Natural killer cell (primary cell): ENCODE data around the gene PRKD2. TPM values are rescaled to one million over a fixed set of nuclear protein-coding genes. Genes with fewer than 3 reads are reported as not detected.

Source experiments
- ATAC-seq, 3 donors: fragments of 150-1000 bp in 2 of 3; fragments of 200-7000 bp in 1 of 3; cut with Tn5 transposase; 1 replicate in 1 of 3; 2 replicates in 2 of 3; pipeline ENCODE4 v1.10.0; 2021; ENCODE audit warnings: mild to moderate bottlenecking in 2 of 3, moderate library complexity in 2 of 3
- DNase-seq, 2 donors: peaks; one replicate each; pipeline versions ENCODE4 v3.0.0 to v3.0.0-alpha.2; 2013 to 2021; ENCODE audit warnings: mixed read lengths in 1 of 2
- H3K27ac ChIP-seq: one replicate; pipeline ENCODE4 v1.5.1; 2013; ENCODE audit warnings: mild to moderate bottlenecking, low read length
- H3K27me3 ChIP-seq: one replicate; pipeline ENCODE4 v1.6.1; 2013; ENCODE audit warnings: low read length; ENCODE audit not compliant: control insufficient read depth, insufficient read depth
- H3K36me3 ChIP-seq: one replicate; pipeline ENCODE4 v1.6.1; 2013; ENCODE audit warnings: low read length; ENCODE audit not compliant: control insufficient read depth, insufficient read depth
- H3K4me1 ChIP-seq: one replicate; pipeline ENCODE4 v1.6.1; 2013; ENCODE audit warnings: low read length; ENCODE audit not compliant: control insufficient read depth, insufficient read depth
- H3K4me3 ChIP-seq: one replicate; pipeline ENCODE4 v1.5.1; 2013; ENCODE audit warnings: low read length
- H3K9me3 ChIP-seq: one replicate; pipeline ENCODE4 v1.6.1; 2013; ENCODE audit warnings: low read length; ENCODE audit not compliant: control insufficient read depth, insufficient read depth
- H3K27ac Mint-ChIP-seq, 2 donors: one replicate each; pipeline ENCODE4 v1.8.0; 2022; ENCODE audit warnings: mild to moderate bottlenecking in 2 of 2, mixed read lengths in 2 of 2, moderate library complexity in 1 of 2
- H3K27me3 Mint-ChIP-seq, 2 donors: one replicate each; pipeline ENCODE4 v1.8.0; 2022; ENCODE audit warnings: low read depth in 2 of 2, mixed read lengths in 2 of 2
- H3K36me3 Mint-ChIP-seq: one replicate; pipeline ENCODE4 v1.8.0; 2022; ENCODE audit warnings: mixed read lengths
- H3K4me1 Mint-ChIP-seq, 2 donors: one replicate each; pipeline ENCODE4 v1.8.0; 2022; ENCODE audit warnings: mixed read lengths in 2 of 2
- H3K4me3 Mint-ChIP-seq: one replicate; pipeline ENCODE4 v1.8.0; 2022; ENCODE audit warnings: mild to moderate bottlenecking, moderate library complexity, mixed read lengths
- H3K9me3 Mint-ChIP-seq, 2 donors: one replicate each; pipeline ENCODE4 v1.8.0; 2022; ENCODE audit warnings: mixed read lengths in 2 of 2
- WGBS: methylation state at CpG from one replicate; pipeline ENCODE4 v1.1.7; 2013; ENCODE audit warnings: missing lambda C conversion rate; ENCODE audit not compliant: insufficient coverage; 5-methylcytosine and 5-hydroxymethylcytosine counted together
- intact Hi-C: fragments of 100-400 bp; cut with micrococcal nuclease; formaldehyde crosslinking; loops from one replicate; pipeline ENCODE4 v1.14.2; 2022
- total RNA-seq, 4 donors: library from RNA; stranded (reverse); fragments of 120-200 nt in 1 of 4; gene quantifications; one replicate each; pipeline versions ENCODE4 v1.2.3 to v1.2.4, GENCODE V29; 2013 to 2022
- TF ChIP-seq, protein P1 (sequence below): fragments of 200-600 bp; IDR thresholded peaks from one replicate; pipeline ENCODE4 v1.8.0; 2022; ENCODE audit warnings: antibody characterized with exemption

Gene PRKD2
- total RNA-seq, 3 donors from 2014 or later (not counting 1 experiment from before 2014, with no cell fraction given): 179 to 216 (median 203) TPM

DNA sequence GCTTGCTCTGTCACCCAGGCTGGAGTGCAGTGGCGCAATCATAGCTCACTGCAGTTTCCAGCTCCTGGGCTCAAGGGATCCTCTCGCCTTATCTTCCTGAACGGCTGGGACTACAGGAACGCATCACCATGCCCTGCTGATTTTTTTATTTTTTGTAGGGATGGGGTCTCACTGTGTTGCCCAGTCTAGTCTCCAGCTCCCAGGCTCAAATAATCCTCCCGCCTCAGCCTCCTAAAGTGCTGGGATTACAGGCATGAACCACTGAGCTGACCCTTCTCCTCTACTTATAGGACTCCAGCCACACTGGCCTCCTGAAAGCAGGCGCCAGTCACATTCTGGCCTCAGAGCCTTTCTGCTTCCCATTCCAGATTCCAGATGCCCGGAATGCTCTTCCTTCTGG, 66.5 kb downstream of the PRKD2 start:
- peaks cover 49 to 52% of the 10 kb centered on the region in 2 donors for H3K27me3 Mint-ChIP-seq
- no peak overlapping the region for H3K27ac ChIP-seq
- 86% methylated on average over 7 of the region's 7 CpGs for WGBS
- H3K36me3 ChIP-seq: no peaks in the 10 kb centered on the region
- H3K9me3 ChIP-seq: peaks cover 5% of the 10 kb centered on the region
- no peak overlapping the region for H3K4me3 ChIP-seq
- peaks cover 0 to 7% of the 10 kb centered on the region in 2 donors for H3K4me1 Mint-ChIP-seq
- peaks cover 19% of the 10 kb centered on the region for H3K27me3 ChIP-seq
- H3K27ac Mint-ChIP-seq: no peak overlapping the region
- ATAC-seq (no peak), DNase-seq (no peak)
- TF ChIP-seq, protein P1, sequence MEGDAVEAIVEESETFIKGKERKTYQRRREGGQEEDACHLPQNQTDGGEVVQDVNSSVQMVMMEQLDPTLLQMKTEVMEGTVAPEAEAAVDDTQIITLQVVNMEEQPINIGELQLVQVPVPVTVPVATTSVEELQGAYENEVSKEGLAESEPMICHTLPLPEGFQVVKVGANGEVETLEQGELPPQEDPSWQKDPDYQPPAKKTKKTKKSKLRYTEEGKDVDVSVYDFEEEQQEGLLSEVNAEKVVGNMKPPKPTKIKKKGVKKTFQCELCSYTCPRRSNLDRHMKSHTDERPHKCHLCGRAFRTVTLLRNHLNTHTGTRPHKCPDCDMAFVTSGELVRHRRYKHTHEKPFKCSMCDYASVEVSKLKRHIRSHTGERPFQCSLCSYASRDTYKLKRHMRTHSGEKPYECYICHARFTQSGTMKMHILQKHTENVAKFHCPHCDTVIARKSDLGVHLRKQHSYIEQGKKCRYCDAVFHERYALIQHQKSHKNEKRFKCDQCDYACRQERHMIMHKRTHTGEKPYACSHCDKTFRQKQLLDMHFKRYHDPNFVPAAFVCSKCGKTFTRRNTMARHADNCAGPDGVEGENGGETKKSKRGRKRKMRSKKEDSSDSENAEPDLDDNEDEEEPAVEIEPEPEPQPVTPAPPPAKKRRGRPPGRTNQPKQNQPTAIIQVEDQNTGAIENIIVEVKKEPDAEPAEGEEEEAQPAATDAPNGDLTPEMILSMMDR: no peak
- no peaks in the 10 kb centered on the region for H3K9me3 Mint-ChIP-seq
- no peaks in the 10 kb centered on the region for H3K4me1 ChIP-seq
- intact Hi-C loops: no loop called here
- H3K4me3 Mint-ChIP-seq: no peak overlapping the region
- no peaks in the 10 kb centered on the region for H3K36me3 Mint-ChIP-seq

- H3K4me3 ChIP-seq: no peak overlapping the region
- H3K9me3 ChIP-seq: peaks cover 5% of the 10 kb centered on the region
- peaks cover 19% of the 10 kb centered on the region for H3K27me3 ChIP-seq
- intact Hi-C loops: no loop called here
- no peaks in the 10 kb centered on the region for H3K36me3 ChIP-seq
- Mint-ChIP-seq H3K27ac (no peak overlapping the region), H3K9me3 (no peaks in the 10 kb centered on the region), H3K27me3 (peaks cover 48 to 53% of the 10 kb centered on the region in 2 donors), H3K4me1 (peaks cover 0 to 7% of the 10 kb centered on the region in 2 donors), H3K4me3 (no peak overlapping the region), H3K36me3 (no peaks in the 10 kb centered on the region)
- 24% methylated on average over 144 of the region's 144 CpGs for WGBS
- DNase-seq (no peak), ATAC-seq (no peak)
- H3K4me1 ChIP-seq: no peaks in the 10 kb centered on the region
- H3K27ac ChIP-seq: no peak overlapping the region
- TF ChIP-seq, protein P1: no peak
These were observed 67.7 kb downstream of the PRKD2 start for GRCh38 chr19:46648961-46649960.

DNA sequence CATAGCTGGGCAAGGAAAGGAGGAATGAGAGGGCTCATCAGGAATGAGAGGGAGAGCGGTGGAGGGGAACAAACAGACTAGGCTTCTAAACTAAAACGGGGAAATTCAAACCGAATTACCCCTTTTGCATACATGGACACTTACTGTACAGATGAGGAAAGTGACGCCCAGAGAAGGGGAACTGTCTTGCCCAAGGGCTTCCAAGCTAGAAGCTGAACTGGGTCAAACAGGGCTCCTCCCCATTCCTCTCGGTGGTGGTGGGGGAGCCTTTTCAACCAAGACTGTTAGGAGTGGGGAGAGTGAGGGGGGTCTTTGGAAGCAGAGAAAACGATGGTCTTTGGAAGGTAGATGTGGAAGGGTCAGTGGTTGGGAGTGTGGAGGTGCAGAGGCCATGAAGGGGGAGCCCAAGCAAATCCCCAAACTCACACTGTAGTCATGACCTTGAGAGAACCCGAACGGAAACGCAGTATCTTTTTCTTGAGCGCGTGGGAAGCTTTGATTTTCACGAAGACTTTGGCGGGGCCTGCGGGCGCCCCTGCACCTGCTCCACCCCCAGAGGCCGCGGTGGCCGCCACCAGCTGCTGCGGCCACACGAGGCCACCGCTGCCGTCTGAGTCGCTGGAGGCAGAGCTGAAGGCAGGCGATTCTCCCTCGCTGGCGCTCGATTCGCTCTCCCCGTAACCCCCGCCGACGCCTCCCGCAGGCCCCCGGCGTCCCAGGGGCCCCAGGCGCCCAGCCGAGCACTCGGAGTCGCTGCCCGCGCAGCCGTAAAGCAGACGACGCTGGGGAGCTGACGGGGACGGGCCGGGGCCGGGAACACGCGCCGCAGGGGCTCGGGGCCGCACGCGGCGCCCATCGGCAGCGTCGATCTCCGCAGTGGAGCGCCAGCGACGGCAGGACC, 68.6 kb downstream of the PRKD2 start:
- ATAC-seq (no peak), DNase-seq (peak in 1 of 2 donors; percentile 50)
- H3K36me3 Mint-ChIP-seq: no peaks in the 10 kb centered on the region
- no peak overlapping the region for H3K27ac ChIP-seq
- H3K27me3 ChIP-seq: peaks cover 19% of the 10 kb centered on the region
- no peak overlapping the region for H3K4me3 Mint-ChIP-seq
- H3K27me3 Mint-ChIP-seq: peaks cover 43 to 45% of the 10 kb centered on the region in 2 donors
- H3K27ac Mint-ChIP-seq: no peak overlapping the region
- TF ChIP-seq, protein P1: no peak
- H3K4me1 ChIP-seq: no peaks in the 10 kb centered on the region
- no peak overlapping the region for H3K4me3 ChIP-seq
- peaks cover 0 to 7% of the 10 kb centered on the region in 2 donors for H3K4me1 Mint-ChIP-seq
- intact Hi-C loops: no loop called here
- H3K9me3 ChIP-seq: peaks cover 5% of the 10 kb centered on the region
- no peaks in the 10 kb centered on the region for H3K36me3 ChIP-seq
- no peaks in the 10 kb centered on the region for H3K9me3 Mint-ChIP-seq
- WGBS: 21% methylated on average over 62 of the region's 63 CpGs
